Stimulated activated CD8-positive, alpha-beta memory T cell treated with anti-CD3 and anti-CD28 coated beads, Interleukin-2, amount 100 ng/mL, for 1 hour (primary cell): ENCODE results near the gene IPO8.
"Not testable (repeated sequence)": the region's sequence is repeated elsewhere in the genome, so short reads cannot be mapped to it uniquely, and the experiment has no call there.

Source experiments
- DNase-seq, 2 donors: peaks; one replicate each; pipeline ENCODE4 v3.0.0-alpha.2; 2020; ENCODE audit warnings: low read depth in 2 of 2

The IPO8 gene

GRCh38 chr12:30691122-30691879 is 4.4 kb downstream of the IPO8 start:
- DNase-seq: no peak

- DNase-seq: no peak
Observed at GRCh38 chr12:30687265-30687986, 8.2 kb downstream of the IPO8 start.

DNA sequence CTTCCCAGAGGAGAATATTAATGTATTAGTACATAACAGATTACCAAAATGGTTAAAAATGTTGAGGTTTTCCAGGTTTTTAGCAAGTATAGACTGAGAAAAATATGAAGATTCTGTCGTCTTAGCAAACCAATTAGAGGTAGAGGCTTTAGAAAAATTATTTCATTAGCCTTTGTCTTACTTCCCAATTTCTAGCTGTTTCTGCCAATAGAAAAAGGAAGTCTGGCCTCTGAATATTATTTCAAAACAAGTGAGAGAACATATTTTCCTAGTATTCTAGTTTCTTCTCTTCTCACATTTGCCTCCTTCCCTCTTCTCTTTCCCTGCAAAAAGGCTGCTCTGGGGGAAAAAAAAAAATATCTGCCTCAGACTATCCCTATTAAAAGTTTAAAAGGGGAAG is 16.4 kb downstream of the IPO8 start:
- DNase-seq: no peak

GRCh38 chr12:30678221-30678620 is 17.4 kb downstream of the IPO8 start:
- no peak for DNase-seq

- no peak for DNase-seq
Observed at GRCh38 chr12:30661210-30661609, 34.5 kb downstream of the IPO8 start.

GRCh38 chr12:30652034-30652696 is 43.5 kb downstream of the IPO8 start:
- DNase-seq: no peak

GRCh38 chr12:30646821-30647220 is 48.8 kb downstream of the IPO8 start:
- no peak for DNase-seq

DNA sequence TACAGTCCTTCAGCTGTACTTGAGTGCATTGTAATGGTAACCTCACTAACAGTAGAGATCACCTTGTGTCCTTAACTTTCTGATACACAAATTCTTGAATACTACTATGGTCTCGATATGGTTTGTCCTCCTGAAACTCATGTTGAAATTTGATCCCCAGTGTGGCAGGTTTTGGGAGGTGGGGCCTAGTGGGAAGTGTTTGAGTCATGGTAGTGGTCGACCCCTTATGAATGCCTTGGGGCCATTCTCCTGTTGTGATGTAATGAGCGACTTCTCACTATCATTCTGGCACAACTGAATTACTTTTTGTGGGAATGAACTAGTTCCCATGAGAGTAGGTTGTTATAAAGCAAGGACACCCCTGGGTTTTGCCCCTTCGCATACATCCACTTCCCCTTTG is 52.3 kb downstream of the IPO8 start:
- no peak for DNase-seq

DNA sequence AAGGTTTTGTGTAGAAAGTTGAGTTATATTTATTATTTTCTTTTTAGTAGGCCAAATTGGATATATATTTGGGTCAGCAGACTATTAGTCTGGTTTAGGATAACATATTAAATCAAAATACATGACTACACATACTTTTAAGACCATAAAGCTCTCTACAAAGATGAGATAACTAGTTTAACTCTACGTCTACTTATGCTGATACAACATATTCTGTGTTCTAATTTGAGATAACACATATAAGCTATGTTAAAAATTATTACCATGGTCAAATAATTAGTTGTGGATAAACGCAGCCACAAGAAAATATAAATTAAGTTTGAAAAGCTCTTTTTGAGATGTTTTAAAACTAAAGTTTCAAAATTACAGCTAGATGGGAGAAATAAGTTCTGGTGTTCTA is 55.3 kb downstream of the IPO8 start:
- DNase-seq: no peak

GRCh38 chr12:30635385-30635784 is 60.3 kb downstream of the IPO8 start:
- DNase-seq: no peak

GRCh38 chr12:30631740-30632139 is 63.9 kb downstream of the IPO8 start:
- no peak for DNase-seq

- DNase-seq: no peak
Observed at GRCh38 chr12:30630979-30631285, 64.7 kb downstream of the IPO8 start.

DNA sequence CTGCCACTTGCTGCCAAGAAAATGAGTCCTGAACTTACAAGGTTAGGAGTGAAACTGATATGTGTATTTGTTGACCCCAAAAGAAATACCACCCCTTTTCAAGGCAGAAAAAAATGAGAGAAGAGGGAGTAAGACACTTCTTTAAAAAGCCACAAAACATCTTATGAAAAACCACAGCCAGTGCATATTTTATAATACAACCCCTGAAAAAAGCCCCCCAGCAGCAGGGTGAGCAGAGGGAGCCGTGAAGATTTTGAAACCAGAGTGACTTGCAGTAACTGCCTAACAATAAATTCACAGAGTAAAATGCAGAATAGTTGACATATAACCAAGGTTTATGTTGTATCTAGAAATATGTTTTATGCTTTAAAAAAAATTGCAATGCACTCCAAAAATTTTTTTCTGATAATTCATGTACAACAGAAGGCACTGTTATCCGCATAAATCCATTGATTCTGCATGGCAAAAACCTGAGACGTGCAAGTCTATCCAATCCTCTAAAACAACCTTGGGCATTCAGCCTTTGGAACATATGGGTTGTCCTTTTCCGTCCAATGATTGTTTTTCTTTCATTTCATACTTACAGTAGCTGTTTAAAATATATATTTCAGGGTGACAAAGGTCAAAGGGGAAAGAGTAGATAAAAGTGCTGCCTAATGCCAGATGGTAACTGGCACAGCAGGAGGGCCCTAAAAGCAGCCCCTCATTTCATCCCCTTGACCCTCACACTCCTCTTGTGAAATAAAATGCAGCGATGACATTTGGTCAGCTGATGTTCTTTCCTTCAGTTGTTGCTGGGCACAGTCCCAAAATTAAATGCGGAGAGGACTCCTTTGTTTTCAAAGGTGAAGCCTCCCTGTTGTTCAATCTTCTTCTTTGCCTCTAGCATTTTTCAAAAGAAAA is 65.3 kb downstream of the IPO8 start:
- DNase-seq: no peak

- DNase-seq: no peak
Observed at GRCh38 chr12:30626847-30627246, 68.8 kb downstream of the IPO8 start.

DNA sequence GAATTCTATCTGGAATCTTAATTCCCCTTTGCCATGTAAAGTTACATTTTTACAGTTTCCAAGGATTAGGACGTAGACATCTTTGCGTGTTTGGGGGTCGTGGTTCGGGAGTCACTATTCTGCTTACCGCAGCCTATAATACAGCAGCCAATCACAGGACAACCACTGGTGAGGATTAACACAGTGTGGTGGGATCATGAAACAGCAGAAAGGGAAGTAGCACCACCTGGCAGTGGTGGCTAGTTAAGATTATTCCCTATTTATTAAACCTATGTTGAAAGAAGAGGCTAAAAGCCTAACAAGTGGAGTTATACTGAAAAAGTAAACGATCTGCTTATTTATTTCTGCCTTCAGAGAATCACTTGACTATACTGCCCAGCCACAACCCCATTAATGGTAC is 71.7 kb downstream of the IPO8 start:
- DNase-seq: no peak

DNA sequence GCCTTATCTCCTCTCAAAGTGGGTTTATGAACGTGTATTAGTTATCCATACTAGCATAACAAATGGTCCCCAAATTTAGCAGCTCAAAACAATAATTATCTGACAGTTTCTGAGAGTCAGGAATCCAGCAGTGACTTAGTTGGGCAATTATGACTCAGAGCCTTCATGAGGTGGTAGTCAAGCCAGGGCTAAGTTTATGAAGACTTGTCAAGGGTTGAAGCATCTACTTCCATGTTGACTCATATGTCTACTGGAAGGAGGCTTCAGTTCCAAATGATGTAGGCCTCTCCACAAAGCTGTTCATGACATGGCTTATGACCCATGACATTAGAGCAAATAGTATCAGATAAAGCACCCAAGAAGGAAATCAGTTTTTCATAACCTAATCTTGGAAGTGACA is 73.2 kb downstream of the IPO8 start:
- no peak for DNase-seq

DNA sequence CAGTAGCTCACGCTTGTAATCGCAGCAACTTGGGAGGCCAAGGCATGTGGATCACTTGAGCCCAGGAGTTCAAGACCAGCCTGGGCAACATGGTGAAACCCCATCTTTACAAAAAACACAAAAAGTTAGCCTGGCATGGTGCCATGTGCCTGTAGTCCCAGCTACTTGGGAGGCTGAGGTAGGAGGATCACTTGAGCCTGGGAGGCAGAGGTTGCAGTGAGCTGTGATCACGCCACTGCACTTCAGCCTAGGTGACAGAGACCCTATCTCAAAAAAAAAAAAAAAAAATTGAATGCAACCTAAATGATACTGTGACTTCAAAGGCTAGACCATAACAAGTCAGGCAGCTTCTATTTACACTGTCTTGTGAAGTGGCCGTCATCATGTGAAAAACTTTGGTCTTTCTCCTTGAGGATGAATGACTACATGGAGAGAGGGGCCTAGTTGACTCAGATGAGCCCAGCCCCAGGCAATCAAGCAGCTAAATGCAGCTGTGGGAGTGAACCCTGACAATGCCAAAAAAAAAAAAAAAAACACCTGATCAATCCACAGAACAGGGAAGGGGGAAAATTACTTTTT is 73.9 kb downstream of the IPO8 start:
- not testable (repeated sequence) for DNase-seq

GRCh38 chr12:30617346-30618016 is 78.2 kb downstream of the IPO8 start:
- DNase-seq: no peak

GRCh38 chr12:30614031-30614430 is 81.6 kb downstream of the IPO8 start:
- DNase-seq: no peak

DNA sequence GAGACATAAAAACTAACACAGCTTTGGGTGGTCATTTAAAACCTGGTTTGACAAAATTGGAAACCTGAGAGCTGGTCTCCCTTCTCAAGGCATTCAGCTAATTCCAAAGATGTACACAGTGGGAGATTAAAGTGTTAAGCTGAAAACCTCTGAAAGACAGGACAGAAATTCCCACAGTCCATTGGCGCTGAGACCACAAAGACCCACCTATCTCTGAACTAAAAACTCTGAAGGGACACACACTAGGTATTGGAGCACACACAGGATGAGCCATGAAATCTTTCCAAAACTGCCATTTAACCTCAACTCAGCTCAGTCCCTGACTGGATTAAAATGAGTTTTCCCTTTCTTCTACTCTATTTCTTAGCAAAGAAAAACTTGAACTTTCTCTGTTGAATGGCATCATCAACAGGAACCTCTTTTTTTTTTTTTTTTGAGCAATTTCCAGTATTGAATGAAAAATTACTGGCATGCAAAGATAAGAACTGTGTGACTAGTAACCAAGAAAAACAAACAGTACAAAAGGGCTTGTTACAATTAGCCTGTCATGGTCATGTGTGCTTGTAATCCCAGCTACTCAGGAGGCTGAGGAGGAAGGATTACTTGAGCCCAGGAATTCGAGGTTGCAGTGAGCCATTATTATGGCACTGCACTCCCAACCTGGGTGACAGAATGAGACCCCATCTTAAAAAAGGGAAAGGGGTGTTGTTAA is 82.4 kb downstream of the IPO8 start:
- no peak for DNase-seq
